Fibroblast of villous mesenchyme (primary cell): ENCODE results near the gene DIPK1A. TPM values are rescaled to one million over a fixed set of nuclear protein-coding genes. Genes with fewer than 3 reads are reported as not detected.

Experiments
- DNase-seq: peaks from one replicate; pipeline ENCODE4 v3.0.0-alpha.2; 2010; ENCODE audit warnings: low read depth
- H3K4me3 ChIP-seq: 2 replicates; pipeline ENCODE4 v1.5.1; 2011; ENCODE audit warnings: low read depth, mild to moderate bottlenecking, low read length
- total RNA-seq: library from RNA; depleted of rRNA; stranded (reverse); fragments of >200 nt; gene quantifications from 2 replicates; pipeline ENCODE4 v1.2.3, GENCODE V29; 2012
- TF ChIP-seq, protein P1 (sequence below): IDR thresholded peaks from 2 replicates; pipeline ENCODE4 v1.5.1; 2012; ENCODE audit warnings: low read depth, mild to moderate bottlenecking, low read length; ENCODE audit not compliant: insufficient read depth

DIPK1A gene
- total RNA-seq, 1 donor: 39.3 TPM

DNA sequence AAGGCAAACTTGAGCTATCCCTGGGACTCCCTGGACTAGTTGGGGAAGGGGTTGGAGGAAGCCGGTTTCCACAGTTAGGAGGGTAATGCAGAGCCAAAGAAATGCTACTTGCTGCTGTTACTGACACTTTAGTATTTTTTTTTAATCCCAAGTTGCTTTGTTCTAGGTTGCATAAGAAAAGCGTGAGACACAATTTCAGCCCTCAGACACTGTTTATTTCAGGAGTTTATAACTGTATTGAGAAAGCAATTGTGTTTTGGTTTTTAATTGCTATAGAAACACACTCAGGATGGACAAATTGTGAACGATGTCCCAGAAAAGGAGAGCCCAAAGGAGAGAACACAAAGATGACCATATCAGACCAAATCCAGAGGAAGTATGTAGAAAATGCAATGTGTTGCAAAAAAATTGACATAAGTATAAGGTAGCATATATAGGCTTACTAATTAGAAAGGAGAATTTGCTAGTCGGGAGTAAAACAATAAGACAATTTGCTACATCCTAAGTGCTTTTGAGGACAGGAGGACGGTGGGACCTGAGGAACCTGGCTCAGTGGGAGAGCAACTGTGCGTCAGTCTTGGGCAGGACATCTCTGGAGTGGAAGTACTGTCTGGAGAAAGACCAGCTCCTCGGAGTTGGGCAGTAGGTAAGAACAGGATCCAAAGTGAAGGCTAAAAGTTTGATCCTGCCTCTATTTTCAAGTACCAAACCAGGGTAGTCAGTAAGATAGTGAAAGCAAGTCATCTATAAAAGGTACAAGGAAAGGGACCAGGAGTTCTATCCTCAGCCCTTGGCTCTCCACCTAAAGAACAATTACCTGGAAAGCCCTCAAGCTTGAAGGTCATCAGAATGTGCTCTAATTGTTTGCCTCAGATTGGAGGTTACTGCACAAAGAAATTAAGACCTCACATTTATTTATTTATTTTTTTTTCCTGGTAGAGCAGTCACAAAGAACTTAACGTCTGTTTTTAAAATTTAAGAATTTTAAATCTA is 39.9 kb downstream of the DIPK1A start:
- peak; percentile 37 for DNase-seq
- TF ChIP-seq, protein P1, sequence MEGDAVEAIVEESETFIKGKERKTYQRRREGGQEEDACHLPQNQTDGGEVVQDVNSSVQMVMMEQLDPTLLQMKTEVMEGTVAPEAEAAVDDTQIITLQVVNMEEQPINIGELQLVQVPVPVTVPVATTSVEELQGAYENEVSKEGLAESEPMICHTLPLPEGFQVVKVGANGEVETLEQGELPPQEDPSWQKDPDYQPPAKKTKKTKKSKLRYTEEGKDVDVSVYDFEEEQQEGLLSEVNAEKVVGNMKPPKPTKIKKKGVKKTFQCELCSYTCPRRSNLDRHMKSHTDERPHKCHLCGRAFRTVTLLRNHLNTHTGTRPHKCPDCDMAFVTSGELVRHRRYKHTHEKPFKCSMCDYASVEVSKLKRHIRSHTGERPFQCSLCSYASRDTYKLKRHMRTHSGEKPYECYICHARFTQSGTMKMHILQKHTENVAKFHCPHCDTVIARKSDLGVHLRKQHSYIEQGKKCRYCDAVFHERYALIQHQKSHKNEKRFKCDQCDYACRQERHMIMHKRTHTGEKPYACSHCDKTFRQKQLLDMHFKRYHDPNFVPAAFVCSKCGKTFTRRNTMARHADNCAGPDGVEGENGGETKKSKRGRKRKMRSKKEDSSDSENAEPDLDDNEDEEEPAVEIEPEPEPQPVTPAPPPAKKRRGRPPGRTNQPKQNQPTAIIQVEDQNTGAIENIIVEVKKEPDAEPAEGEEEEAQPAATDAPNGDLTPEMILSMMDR: no peak
- no peak overlapping the region for H3K4me3 ChIP-seq

DNA sequence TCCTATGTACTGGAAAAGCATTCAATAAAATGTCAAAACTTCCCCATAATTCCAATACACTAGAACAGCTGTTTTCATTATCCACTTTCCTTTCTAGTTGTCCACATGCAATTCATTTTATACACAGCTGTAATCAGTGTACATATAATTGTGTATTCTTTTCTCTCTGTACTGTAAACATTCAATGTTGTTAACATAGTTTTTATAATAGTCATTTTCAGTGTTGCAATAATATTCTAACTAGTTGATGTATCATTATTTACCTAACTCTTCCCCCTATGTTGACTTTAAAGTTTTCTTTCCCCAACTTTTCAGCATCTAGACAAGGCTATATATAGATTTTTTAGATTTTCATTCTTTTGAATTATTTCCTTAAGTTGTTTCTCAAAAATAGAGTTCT is 44.4 kb downstream of the DIPK1A start:
- H3K4me3 ChIP-seq: no peak overlapping the region
- TF ChIP-seq, protein P1: no peak
- peak; percentile 62 for DNase-seq

DNA sequence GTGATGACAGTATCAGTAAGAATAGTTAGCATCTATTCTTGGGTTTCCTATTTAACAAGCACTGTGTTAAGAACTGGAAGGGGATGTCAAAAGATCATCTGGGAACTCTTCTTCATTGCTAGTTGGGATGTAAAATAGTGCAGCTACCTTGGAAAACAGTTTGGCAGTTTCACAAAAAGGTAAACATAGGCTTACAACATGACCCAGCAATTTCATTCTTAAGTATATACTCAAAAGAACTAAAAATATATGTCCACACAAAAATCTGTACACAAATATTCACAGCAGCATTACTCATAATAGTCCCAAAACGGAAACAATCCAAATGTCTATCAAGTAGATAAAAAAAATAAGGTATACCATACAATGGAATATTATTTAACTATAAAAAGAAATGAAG is 45.7 kb downstream of the DIPK1A start:
- no peak overlapping the region for H3K4me3 ChIP-seq
- TF ChIP-seq, protein P1: no peak
- no peak for DNase-seq

- no peak overlapping the region for H3K4me3 ChIP-seq
- no peak for DNase-seq
- TF ChIP-seq, protein P1: no peak
These were observed 48.0 kb downstream of the DIPK1A start for GRCh38 chr1:92913093-92913819.

DNA sequence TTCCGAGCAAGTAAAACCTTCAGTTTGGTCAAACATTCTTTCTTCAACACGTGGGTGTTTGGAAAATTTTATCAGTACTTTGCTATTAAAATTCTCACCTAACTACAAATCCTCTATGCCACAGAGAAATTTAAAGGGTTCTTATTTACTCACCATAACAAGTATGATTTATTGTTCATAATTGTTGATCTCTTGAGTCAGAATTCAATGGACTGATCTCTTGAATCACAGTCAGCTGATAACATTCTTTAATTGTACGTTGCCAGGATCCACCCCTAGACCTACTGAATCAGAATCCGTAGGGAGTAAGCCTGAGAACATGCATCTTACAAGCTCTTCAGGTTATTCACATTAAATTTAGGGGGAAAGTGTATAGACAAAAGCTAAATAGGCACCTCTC is 51.2 kb downstream of the DIPK1A start:
- no peak for DNase-seq
- TF ChIP-seq, protein P1: no peak

GRCh38 chr1:92909321-92909720 is 51.9 kb downstream of the DIPK1A start:
- no peak overlapping the region for H3K4me3 ChIP-seq
- peak; percentile 65 for DNase-seq
- TF ChIP-seq, protein P1: no peak

More for the DNA sequence above, 51.2 kb downstream of the DIPK1A start:
- H3K4me3 ChIP-seq: no peak overlapping the region
